Measurements from ENCODE around the gene SOS2. TPM values are rescaled to one million over a fixed set of nuclear protein-coding genes. Genes with fewer than 3 reads are reported as not detected.

Gene SOS2
- total RNA-seq, 2 experiments from 2014 or later: 16.5 to 25.2 TPM

DNA sequence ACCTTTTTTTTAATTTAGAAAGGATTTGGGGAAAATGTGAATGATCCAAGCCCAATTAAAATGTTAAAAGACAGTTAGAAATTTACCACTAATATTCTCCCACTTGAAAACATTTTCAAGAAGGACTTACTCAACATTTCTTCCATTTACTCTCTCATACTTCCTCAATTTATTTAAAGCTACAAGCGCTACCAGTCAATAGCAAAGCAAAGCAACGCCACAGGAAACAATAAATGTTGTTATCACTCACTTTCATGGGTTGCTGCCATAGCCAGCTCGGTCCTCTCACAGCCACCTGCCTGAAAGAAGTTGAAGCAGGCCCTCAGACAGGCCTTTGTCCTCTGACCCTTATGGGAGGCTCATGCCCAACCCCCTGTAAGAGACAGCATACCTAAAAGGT, 6.0 kb upstream of the SOS2 start:
- no peaks in the 10 kb centered on the region; the same call in 1 of the 2 replicates for H3K36me3 ChIP-seq (ENCODE audit: insufficient read depth, low read length)
- H3K4me2 ChIP-seq (ENCODE audit: low read length): peak overlapping the region; percentile 33
- H3K79me2 ChIP-seq (ENCODE audit: insufficient read depth, low read depth, low read length): no peaks in the 10 kb centered on the region
- no peak overlapping the region for H3K27ac ChIP-seq (ENCODE audit: low read depth, low read length, poor library complexity, severe bottlenecking)
- BruUV-seq (replicated peaks): no TSS peak
- POLR2A ChIA-PET: interaction anchor here (0.5 to 1.7 kb wide), 2 partner anchors 11 to 322 kb away, joined by 3 to 6 read pairs; no protein-coding TSS in a partner anchor
- peak overlapping the region; percentile 23; the same call in 1 of the 2 replicates for H2AFZ ChIP-seq (ENCODE audit: low read length)
- no peak overlapping the region for H3K4me3 ChIP-seq (ENCODE audit: low read depth, low read length, poor library complexity, severe bottlenecking)
- intact Hi-C loops (cut with micrococcal nuclease; ENCODE audit: unreplicated experiment): no loop called here
- CTCF ChIA-PET (ENCODE audit: unreplicated experiment): no interaction called here
- H4K20me1 ChIP-seq (ENCODE audit: insufficient read depth, low read length): no peaks in the 10 kb centered on the region
- no peak for TF ChIP-seq EZH2phosphoT487 (IDR thresholded peaks at IDR 0.05; ENCODE audit: borderline replicate concordance, low read depth, low read length)
- TF ChIP-seq, protein P1, sequence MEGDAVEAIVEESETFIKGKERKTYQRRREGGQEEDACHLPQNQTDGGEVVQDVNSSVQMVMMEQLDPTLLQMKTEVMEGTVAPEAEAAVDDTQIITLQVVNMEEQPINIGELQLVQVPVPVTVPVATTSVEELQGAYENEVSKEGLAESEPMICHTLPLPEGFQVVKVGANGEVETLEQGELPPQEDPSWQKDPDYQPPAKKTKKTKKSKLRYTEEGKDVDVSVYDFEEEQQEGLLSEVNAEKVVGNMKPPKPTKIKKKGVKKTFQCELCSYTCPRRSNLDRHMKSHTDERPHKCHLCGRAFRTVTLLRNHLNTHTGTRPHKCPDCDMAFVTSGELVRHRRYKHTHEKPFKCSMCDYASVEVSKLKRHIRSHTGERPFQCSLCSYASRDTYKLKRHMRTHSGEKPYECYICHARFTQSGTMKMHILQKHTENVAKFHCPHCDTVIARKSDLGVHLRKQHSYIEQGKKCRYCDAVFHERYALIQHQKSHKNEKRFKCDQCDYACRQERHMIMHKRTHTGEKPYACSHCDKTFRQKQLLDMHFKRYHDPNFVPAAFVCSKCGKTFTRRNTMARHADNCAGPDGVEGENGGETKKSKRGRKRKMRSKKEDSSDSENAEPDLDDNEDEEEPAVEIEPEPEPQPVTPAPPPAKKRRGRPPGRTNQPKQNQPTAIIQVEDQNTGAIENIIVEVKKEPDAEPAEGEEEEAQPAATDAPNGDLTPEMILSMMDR (conservative IDR thresholded peaks at IDR 0.05; ENCODE audit: low read length): no peak
- DNase-seq (ENCODE audit: low spot score): peak; percentile 49
- no peaks in the 10 kb centered on the region for H3K9me2 ChIP-seq (ENCODE audit: insufficient read depth, low read length)
- H3K9me3 ChIP-seq (ENCODE audit: low read length): peaks cover 4% of the 10 kb centered on the region; the same call in 1 of the 2 replicates
- peaks cover 11% of the 10 kb centered on the region for H3K4me1 ChIP-seq (ENCODE audit: insufficient read depth, low read length, poor library complexity, severe bottlenecking)

DNA sequence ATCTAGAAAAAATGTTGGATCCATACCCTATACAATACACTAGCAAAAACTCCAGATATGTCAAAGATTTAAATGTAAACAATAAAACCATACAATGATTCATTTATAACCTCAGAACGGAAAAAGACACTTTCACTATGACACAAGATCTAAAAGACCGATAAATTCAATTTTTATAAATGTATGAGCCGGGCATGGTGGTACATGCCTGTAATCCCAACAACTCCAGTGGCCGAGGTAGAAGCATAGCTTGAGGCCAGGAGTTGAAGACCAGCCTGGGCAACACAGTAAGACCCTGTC, 2.5 kb upstream of the SOS2 start:
- POLR2A ChIA-PET: interaction anchor here (0.7 to 1.6 kb wide), 2 partner anchors 25 kb away, joined by 3 to 6 read pairs; no protein-coding TSS in a partner anchor

More for the DNA sequence above, 2.5 kb upstream of the SOS2 start:
- peaks cover 5% of the 10 kb centered on the region for H3K9me3 ChIP-seq (ENCODE audit: low read length)
- H3K27ac ChIP-seq (ENCODE audit: low read depth, low read length, poor library complexity, severe bottlenecking): no peak overlapping the region
- H3K4me3 ChIP-seq (ENCODE audit: low read depth, low read length, poor library complexity, severe bottlenecking): no peak overlapping the region
- peaks cover 20% of the 10 kb centered on the region for H3K79me2 ChIP-seq (ENCODE audit: insufficient read depth, low read depth, low read length)
- intact Hi-C loops (cut with micrococcal nuclease; ENCODE audit: unreplicated experiment): loop anchor here (5.0 kb wide), 2 partner anchors 553 to 602 kb away; no protein-coding TSS in a partner anchor
- no peak for DNase-seq (ENCODE audit: low spot score)
- no peaks in the 10 kb centered on the region for H4K20me1 ChIP-seq (ENCODE audit: insufficient read depth, low read length)
- TF ChIP-seq, protein P1 (conservative IDR thresholded peaks at IDR 0.05; ENCODE audit: low read length): no peak
- TF ChIP-seq EZH2phosphoT487 (IDR thresholded peaks at IDR 0.05; ENCODE audit: borderline replicate concordance, low read depth, low read length): no peak
- H2AFZ ChIP-seq (ENCODE audit: low read length): no peak overlapping the region
- BruUV-seq (replicated peaks): no TSS peak
- peaks cover 25% of the 10 kb centered on the region for H3K4me1 ChIP-seq (ENCODE audit: insufficient read depth, low read length, poor library complexity, severe bottlenecking)
- CTCF ChIA-PET (ENCODE audit: unreplicated experiment): no interaction called here
- no peak overlapping the region for H3K4me2 ChIP-seq (ENCODE audit: low read length)
- no peaks in the 10 kb centered on the region for H3K9me2 ChIP-seq (ENCODE audit: insufficient read depth, low read length)
- peaks cover under 1% of the 10 kb centered on the region; the same call in 1 of the 2 replicates for H3K36me3 ChIP-seq (ENCODE audit: insufficient read depth, low read length)

Data from OCI-LY7 (cell line).